PFSK-1 (cell line): ENCODE measurements around the gene RHOBTB3.

Source experiments
- POLR2AphosphoS5 ChIP-seq: IDR thresholded peaks from 2 replicates; pipeline ENCODE4 v1.6.1; 2012; ENCODE audit warnings: low read depth, mild to moderate bottlenecking, control low read depth, low read length, moderate library complexity
- REST ChIP-seq, 2 experiments: IDR thresholded peaks; 2 replicates each; pipeline versions ENCODE4 v1.6.1 to v1.8.0; 2011 to 2012; ENCODE audit warnings: low read depth in 2 of 2, low read length in 2 of 2, control low read depth in 1 of 2, inconsistent platforms in 1 of 2, mild to moderate bottlenecking in 1 of 2, moderate library complexity in 1 of 2; ENCODE audit not compliant: insufficient read depth in 1 of 2
- SIN3A ChIP-seq: IDR thresholded peaks from 2 replicates; pipeline ENCODE4 v1.6.1; 2012; ENCODE audit warnings: mild to moderate bottlenecking, low read length, moderate library complexity, borderline replicate concordance; ENCODE audit not compliant: insufficient read depth
- TAF1 ChIP-seq: IDR thresholded peaks from 2 replicates; pipeline ENCODE4 v1.6.1; 2012; ENCODE audit warnings: low read length, control low read depth, borderline replicate concordance; ENCODE audit not compliant: insufficient read depth

GRCh38 chr5:95800553-95800952, 69.4 kb downstream of the RHOBTB3 start:
- TF ChIP-seq REST (IDR thresholded peaks at IDR 0.05; ENCODE audit: insufficient read depth in 1 of 2, low read depth in 2 of 2, low read length in 2 of 2) (no peak), POLR2AphosphoS5 (no peak), SIN3A (no peak), TAF1 (no peak)
